HCT116 (cell line): Measurements from ENCODE around the gene UTRN.

Experiments
- EZH2 ChIP-seq: fragments of 200-600 bp; sonication (generic); IDR thresholded peaks from 2 replicates; pipeline ENCODE4 v1.6.1; 2017; ENCODE audit warnings: antibody characterized with exemption, mixed run types
- POLR2A ChIP-seq: IDR thresholded peaks from 2 replicates; pipeline ENCODE4 v1.7.0; 2011; ENCODE audit warnings: borderline replicate concordance; ENCODE audit not compliant: insufficient read depth, insufficient read length; ENCODE audit errors: extremely low read depth
- SRF ChIP-seq: IDR thresholded peaks from 2 replicates; pipeline ENCODE4 v1.6.1; 2012; ENCODE audit warnings: low read depth
- TCF7L2 ChIP-seq: IDR thresholded peaks from 2 replicates; pipeline ENCODE4 v1.7.0; 2011; ENCODE audit warnings: borderline replicate concordance, inconsistent platforms; ENCODE audit not compliant: insufficient read depth, insufficient read length; ENCODE audit errors: extremely low read depth
- ZNF274 ChIP-seq: fragments of 200-500 bp; sonication (Bioruptor generic); IDR thresholded peaks from 2 replicates; pipeline ENCODE4 v1.6.1; 2014; ENCODE audit warnings: mild to moderate bottlenecking, low read depth, low read length, inconsistent platforms
- TF ChIP-seq, protein P1 (sequence below), 3 experiments: fragments of 200-600 bp in 1 of 3; sonication (generic) in 1 of 3; IDR thresholded peaks in 2 of 3; conservative IDR thresholded peaks in 1 of 3; 2 replicates each; pipeline ENCODE4 v1.5.1; 2012 to 2017; ENCODE audit warnings: low read depth in 2 of 3, low read length in 2 of 3, antibody characterized with exemption in 1 of 3, borderline replicate concordance in 1 of 3, control low read depth in 1 of 3, mild to moderate bottlenecking in 1 of 3, mixed read lengths in 1 of 3, mixed run types in 1 of 3, moderate library complexity in 1 of 3; ENCODE audit not compliant: insufficient read depth in 1 of 3
- TF ChIP-seq, protein P2 (sequence below): IDR thresholded peaks from 2 replicates; pipeline ENCODE4 v1.6.1; 2011; ENCODE audit warnings: mild to moderate bottlenecking, low read length, moderate library complexity; ENCODE audit not compliant: insufficient replicate concordance; ENCODE audit errors: extremely low read depth
- TF ChIP-seq, protein P3 (sequence below): IDR thresholded peaks from 2 replicates; pipeline ENCODE4 v1.6.1; 2012; ENCODE audit warnings: low read depth

DNA sequence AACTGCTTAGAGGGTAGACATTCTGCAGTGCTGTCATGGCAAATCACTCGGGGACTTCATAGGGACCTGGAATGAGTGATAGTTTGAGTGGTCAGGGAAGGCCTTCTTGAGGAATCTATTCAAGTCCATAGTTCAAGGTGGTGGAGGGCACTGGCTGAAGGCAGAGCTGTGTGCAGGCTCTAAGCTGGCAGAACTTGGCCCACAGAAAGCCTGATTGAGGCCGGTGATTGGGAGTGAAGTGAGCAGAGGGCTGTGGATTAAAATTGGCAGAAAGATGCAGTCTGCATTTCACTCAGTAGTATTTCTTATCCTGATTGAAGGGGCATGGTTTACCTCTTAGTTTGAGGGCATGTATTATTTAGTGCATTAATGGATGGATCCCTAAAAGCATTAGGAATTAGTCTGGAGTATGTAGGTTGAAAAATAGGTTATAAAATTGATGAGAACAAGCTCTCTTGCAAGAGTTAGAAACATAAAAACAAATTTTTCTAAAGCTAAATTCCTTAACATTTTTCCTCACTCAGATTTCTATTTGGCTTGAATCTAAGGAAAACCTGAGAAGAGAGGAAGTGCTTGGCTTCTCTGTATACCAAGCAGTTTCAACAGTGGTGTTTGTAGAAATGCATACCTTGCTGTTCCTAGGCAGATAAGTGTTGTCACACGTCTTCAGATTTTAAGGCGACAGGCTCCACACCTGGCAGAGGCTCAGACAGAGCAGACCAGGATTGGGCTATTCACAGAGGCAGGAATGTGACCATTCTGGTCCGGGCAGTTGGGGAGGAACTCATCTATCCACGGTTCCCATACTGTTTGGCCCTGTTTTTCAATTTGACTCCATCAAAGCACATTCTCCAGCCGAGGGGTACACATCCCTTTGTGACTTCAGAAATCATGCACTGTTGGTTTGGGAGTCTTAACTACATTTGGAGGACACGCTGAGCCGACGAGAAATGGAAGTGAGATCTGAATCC is 45.2 kb downstream of the UTRN start:
- TF ChIP-seq, protein P1, sequence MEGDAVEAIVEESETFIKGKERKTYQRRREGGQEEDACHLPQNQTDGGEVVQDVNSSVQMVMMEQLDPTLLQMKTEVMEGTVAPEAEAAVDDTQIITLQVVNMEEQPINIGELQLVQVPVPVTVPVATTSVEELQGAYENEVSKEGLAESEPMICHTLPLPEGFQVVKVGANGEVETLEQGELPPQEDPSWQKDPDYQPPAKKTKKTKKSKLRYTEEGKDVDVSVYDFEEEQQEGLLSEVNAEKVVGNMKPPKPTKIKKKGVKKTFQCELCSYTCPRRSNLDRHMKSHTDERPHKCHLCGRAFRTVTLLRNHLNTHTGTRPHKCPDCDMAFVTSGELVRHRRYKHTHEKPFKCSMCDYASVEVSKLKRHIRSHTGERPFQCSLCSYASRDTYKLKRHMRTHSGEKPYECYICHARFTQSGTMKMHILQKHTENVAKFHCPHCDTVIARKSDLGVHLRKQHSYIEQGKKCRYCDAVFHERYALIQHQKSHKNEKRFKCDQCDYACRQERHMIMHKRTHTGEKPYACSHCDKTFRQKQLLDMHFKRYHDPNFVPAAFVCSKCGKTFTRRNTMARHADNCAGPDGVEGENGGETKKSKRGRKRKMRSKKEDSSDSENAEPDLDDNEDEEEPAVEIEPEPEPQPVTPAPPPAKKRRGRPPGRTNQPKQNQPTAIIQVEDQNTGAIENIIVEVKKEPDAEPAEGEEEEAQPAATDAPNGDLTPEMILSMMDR (IDR thresholded peaks at IDR 0.05 in 2 of 3, conservative IDR thresholded peaks at IDR 0.05 in 1 of 3; ENCODE audit: borderline replicate concordance in 1 of 3, insufficient read depth in 1 of 3, low read depth in 2 of 3, low read length in 2 of 3) = no peak
- no peak for TF ChIP-seq EZH2
- TF ChIP-seq POLR2A = no peak
- TF ChIP-seq SRF = no peak
- TF ChIP-seq TCF7L2 = no peak
- TF ChIP-seq, protein P2, sequence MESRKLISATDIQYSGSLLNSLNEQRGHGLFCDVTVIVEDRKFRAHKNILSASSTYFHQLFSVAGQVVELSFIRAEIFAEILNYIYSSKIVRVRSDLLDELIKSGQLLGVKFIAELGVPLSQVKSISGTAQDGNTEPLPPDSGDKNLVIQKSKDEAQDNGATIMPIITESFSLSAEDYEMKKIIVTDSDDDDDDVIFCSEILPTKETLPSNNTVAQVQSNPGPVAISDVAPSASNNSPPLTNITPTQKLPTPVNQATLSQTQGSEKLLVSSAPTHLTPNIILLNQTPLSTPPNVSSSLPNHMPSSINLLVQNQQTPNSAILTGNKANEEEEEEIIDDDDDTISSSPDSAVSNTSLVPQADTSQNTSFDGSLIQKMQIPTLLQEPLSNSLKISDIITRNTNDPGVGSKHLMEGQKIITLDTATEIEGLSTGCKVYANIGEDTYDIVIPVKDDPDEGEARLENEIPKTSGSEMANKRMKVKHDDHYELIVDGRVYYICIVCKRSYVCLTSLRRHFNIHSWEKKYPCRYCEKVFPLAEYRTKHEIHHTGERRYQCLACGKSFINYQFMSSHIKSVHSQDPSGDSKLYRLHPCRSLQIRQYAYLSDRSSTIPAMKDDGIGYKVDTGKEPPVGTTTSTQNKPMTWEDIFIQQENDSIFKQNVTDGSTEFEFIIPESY = no peak
- TF ChIP-seq, protein P3, sequence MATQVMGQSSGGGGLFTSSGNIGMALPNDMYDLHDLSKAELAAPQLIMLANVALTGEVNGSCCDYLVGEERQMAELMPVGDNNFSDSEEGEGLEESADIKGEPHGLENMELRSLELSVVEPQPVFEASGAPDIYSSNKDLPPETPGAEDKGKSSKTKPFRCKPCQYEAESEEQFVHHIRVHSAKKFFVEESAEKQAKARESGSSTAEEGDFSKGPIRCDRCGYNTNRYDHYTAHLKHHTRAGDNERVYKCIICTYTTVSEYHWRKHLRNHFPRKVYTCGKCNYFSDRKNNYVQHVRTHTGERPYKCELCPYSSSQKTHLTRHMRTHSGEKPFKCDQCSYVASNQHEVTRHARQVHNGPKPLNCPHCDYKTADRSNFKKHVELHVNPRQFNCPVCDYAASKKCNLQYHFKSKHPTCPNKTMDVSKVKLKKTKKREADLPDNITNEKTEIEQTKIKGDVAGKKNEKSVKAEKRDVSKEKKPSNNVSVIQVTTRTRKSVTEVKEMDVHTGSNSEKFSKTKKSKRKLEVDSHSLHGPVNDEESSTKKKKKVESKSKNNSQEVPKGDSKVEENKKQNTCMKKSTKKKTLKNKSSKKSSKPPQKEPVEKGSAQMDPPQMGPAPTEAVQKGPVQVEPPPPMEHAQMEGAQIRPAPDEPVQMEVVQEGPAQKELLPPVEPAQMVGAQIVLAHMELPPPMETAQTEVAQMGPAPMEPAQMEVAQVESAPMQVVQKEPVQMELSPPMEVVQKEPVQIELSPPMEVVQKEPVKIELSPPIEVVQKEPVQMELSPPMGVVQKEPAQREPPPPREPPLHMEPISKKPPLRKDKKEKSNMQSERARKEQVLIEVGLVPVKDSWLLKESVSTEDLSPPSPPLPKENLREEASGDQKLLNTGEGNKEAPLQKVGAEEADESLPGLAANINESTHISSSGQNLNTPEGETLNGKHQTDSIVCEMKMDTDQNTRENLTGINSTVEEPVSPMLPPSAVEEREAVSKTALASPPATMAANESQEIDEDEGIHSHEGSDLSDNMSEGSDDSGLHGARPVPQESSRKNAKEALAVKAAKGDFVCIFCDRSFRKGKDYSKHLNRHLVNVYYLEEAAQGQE = no peak
- TF ChIP-seq ZNF274 = no peak
